ENCODE data around the gene CYP2A7.

The CYP2A7 gene

GRCh38 chr19:40893112-40893511, 11.1 kb upstream of the CYP2A7 start:
- TF ChIP-seq RAD21 (IDR thresholded peaks at IDR 0.05; ENCODE audit: low read depth) = no peak

- TF ChIP-seq FOXM1 (IDR thresholded peaks at IDR 0.05; ENCODE audit: borderline replicate concordance, low read depth) = no peak
- no peak for TF ChIP-seq RAD21 (IDR thresholded peaks at IDR 0.05; ENCODE audit: low read depth)
- TF ChIP-seq CREB1 (IDR thresholded peaks at IDR 0.05; ENCODE audit: low read depth) = no peak
- TF ChIP-seq TCF12 (IDR thresholded peaks at IDR 0.05; ENCODE audit: low read depth) = no peak
Observed at GRCh38 chr19:40889366-40889765, 7.3 kb upstream of the CYP2A7 start.

- no peak for TF ChIP-seq ZBTB7A (IDR thresholded peaks at IDR 0.05; ENCODE audit: low read depth)
Observed at GRCh38 chr19:40888191-40888590, 6.2 kb upstream of the CYP2A7 start.

DNA sequence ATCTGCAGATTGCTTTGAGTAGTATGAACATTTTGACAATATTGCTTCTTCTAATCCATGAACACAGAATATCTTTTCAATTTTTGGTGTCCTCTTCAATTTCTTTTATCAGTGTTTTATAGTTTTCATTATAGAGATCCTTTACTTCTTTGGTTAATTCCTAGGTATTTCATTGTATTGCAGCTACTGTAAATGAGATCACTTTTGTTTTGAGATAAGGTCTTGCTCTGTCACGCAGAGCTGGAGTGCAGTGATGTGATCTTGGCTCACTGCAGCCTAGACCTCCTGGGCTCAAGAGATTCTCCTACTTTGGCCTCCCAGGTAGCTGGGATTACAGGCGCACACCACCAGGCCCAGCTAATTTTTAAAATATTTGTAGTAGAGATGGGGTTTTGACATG, 9.8 kb downstream of the CYP2A7 start:
- TF ChIP-seq FOXM1 (IDR thresholded peaks at IDR 0.05; ENCODE audit: borderline replicate concordance, low read depth) = no peak
- TF ChIP-seq TAF1 (IDR thresholded peaks at IDR 0.05; ENCODE audit: low read depth) = no peak
- no peak for TF ChIP-seq EP300 (IDR thresholded peaks at IDR 0.05; ENCODE audit: borderline replicate concordance)
- TF ChIP-seq YY1 (IDR thresholded peaks at IDR 0.05; ENCODE audit: low read depth) = no peak
- TF ChIP-seq EGR1 (IDR thresholded peaks at IDR 0.05) = no peak
- TF ChIP-seq TCF12 (IDR thresholded peaks at IDR 0.05; ENCODE audit: low read depth) = no peak
- no peak for TF ChIP-seq USF1 (IDR thresholded peaks at IDR 0.05)
- no peak for TF ChIP-seq NFIC (IDR thresholded peaks at IDR 0.05)
- TF ChIP-seq, protein P1, sequence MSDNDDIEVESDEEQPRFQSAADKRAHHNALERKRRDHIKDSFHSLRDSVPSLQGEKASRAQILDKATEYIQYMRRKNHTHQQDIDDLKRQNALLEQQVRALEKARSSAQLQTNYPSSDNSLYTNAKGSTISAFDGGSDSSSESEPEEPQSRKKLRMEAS (IDR thresholded peaks at IDR 0.05) = no peak
- no peak for TF ChIP-seq TEAD4 (IDR thresholded peaks at IDR 0.05)
- TF ChIP-seq RAD21 (IDR thresholded peaks at IDR 0.05; ENCODE audit: low read depth) = no peak
- TF ChIP-seq, protein P2, sequence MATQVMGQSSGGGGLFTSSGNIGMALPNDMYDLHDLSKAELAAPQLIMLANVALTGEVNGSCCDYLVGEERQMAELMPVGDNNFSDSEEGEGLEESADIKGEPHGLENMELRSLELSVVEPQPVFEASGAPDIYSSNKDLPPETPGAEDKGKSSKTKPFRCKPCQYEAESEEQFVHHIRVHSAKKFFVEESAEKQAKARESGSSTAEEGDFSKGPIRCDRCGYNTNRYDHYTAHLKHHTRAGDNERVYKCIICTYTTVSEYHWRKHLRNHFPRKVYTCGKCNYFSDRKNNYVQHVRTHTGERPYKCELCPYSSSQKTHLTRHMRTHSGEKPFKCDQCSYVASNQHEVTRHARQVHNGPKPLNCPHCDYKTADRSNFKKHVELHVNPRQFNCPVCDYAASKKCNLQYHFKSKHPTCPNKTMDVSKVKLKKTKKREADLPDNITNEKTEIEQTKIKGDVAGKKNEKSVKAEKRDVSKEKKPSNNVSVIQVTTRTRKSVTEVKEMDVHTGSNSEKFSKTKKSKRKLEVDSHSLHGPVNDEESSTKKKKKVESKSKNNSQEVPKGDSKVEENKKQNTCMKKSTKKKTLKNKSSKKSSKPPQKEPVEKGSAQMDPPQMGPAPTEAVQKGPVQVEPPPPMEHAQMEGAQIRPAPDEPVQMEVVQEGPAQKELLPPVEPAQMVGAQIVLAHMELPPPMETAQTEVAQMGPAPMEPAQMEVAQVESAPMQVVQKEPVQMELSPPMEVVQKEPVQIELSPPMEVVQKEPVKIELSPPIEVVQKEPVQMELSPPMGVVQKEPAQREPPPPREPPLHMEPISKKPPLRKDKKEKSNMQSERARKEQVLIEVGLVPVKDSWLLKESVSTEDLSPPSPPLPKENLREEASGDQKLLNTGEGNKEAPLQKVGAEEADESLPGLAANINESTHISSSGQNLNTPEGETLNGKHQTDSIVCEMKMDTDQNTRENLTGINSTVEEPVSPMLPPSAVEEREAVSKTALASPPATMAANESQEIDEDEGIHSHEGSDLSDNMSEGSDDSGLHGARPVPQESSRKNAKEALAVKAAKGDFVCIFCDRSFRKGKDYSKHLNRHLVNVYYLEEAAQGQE (IDR thresholded peaks at IDR 0.05; ENCODE audit: low read depth) = no peak
- no peak for TF ChIP-seq ZBTB7A (IDR thresholded peaks at IDR 0.05; ENCODE audit: low read depth)
- no peak for TF ChIP-seq CEBPB (IDR thresholded peaks at IDR 0.05)
- TF ChIP-seq CREB1 (IDR thresholded peaks at IDR 0.05; ENCODE audit: low read depth) = no peak

- TF ChIP-seq RAD21 (IDR thresholded peaks at IDR 0.05; ENCODE audit: low read depth) (no peak), USF1 (IDR thresholded peaks at IDR 0.05) (no peak), EGR1 (IDR thresholded peaks at IDR 0.05) (no peak), FOXM1 (IDR thresholded peaks at IDR 0.05; ENCODE audit: borderline replicate concordance, low read depth) (no peak), YY1 (IDR thresholded peaks at IDR 0.05; ENCODE audit: low read depth) (no peak), TEAD4 (IDR thresholded peaks at IDR 0.05) (no peak), ZBTB7A (IDR thresholded peaks at IDR 0.05; ENCODE audit: low read depth) (no peak), CREB1 (IDR thresholded peaks at IDR 0.05; ENCODE audit: low read depth) (no peak), TCF12 (IDR thresholded peaks at IDR 0.05; ENCODE audit: low read depth) (no peak), NFIC (IDR thresholded peaks at IDR 0.05) (no peak), TAF1 (IDR thresholded peaks at IDR 0.05; ENCODE audit: low read depth) (no peak)
- TF ChIP-seq, protein P1 (IDR thresholded peaks at IDR 0.05) = no peak
- TF ChIP-seq, protein P2 (IDR thresholded peaks at IDR 0.05; ENCODE audit: low read depth) = no peak
Observed at GRCh38 chr19:40867701-40868100, 14.3 kb downstream of the CYP2A7 start.

DNA sequence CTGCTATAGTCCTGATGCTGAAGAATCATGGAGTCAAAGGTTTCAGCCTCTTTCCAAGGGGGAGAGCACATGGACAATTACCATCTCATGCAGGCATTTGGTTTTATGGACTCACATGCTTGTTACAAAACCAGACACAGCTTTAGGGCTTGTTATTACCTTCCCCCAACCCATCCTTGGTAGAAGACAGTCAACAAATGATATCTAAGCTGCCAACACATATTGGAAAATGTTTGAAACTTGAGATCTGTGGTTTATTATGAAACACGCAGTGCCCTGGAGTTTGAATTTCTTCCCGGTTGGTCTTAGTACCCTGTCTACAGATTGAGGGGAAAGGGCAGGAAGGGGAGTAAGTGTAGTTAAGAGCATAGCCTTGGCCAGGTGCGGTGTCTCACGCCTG, 19.2 kb downstream of the CYP2A7 start:
- TF ChIP-seq CEBPB (IDR thresholded peaks at IDR 0.05) (no peak), TCF12 (IDR thresholded peaks at IDR 0.05; ENCODE audit: low read depth) (no peak), YY1 (IDR thresholded peaks at IDR 0.05; ENCODE audit: low read depth) (no peak), ZBTB7A (IDR thresholded peaks at IDR 0.05; ENCODE audit: low read depth) (no peak)

DNA sequence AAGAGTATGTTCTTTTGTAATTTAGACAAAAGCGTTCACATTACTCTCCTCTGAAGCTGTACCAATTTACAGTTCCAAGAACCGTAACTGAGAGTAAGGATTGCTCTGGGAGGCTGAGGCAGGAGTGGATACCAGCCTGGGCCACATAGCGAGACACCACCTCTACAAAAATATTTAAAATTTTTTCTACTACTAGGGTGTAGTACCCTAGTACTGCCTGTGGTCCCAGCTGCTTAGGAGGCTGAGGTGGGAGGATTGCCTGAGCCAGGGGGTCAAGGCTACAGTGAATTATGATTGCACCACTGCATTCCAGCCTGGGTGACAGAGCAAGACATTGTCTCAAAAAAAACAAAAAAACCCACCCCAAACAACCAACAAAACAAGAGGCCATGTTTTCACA, 19.7 kb downstream of the CYP2A7 start:
- TF ChIP-seq NFIC (IDR thresholded peaks at IDR 0.05) = no peak
- no peak for TF ChIP-seq RAD21 (IDR thresholded peaks at IDR 0.05; ENCODE audit: low read depth)
- no peak for TF ChIP-seq TCF12 (IDR thresholded peaks at IDR 0.05; ENCODE audit: low read depth)
- no peak for TF ChIP-seq CREB1 (IDR thresholded peaks at IDR 0.05; ENCODE audit: low read depth)
- TF ChIP-seq EGR1 (IDR thresholded peaks at IDR 0.05) = no peak
- TF ChIP-seq, protein P2 (IDR thresholded peaks at IDR 0.05; ENCODE audit: low read depth) = no peak
- TF ChIP-seq EP300 (IDR thresholded peaks at IDR 0.05; ENCODE audit: borderline replicate concordance) = no peak
- TF ChIP-seq, protein P1 (IDR thresholded peaks at IDR 0.05) = no peak
- TF ChIP-seq FOXM1 (IDR thresholded peaks at IDR 0.05; ENCODE audit: borderline replicate concordance, low read depth) = no peak
- TF ChIP-seq TAF1 (IDR thresholded peaks at IDR 0.05; ENCODE audit: low read depth) = no peak
- no peak for TF ChIP-seq USF1 (IDR thresholded peaks at IDR 0.05)
- no peak for TF ChIP-seq TEAD4 (IDR thresholded peaks at IDR 0.05)
- TF ChIP-seq YY1 (IDR thresholded peaks at IDR 0.05; ENCODE audit: low read depth) = no peak
- TF ChIP-seq CEBPB (IDR thresholded peaks at IDR 0.05) = no peak

Measured in Ishikawa (cell line).